ENCODE results near the gene FOXN3.

FOXN3 gene

DNA sequence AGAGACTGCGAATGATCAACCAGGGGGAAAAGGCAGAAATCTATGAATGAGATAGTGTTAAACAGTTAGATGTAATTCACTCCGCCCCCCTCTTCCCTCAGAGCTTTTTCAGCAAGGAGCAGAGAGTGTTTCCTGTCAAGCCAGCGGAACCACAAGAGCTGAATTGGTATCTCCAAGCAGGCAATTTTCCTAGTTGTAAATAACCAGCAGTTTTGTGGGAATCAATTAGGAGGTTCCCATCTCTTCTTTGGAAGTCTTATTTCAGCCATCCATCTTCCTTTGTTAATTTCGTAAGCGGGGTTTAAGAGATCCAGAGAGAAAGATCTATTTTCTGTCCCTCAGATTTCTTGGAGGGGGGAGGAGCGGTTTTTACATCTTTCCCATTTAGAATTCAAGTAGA, 178.0 kb downstream of the FOXN3 start:
- DNase-seq (ENCODE audit: low spot score): no peak
- no peak overlapping the region for H3K27ac ChIP-seq
- ChIA-PET POLR2A (ENCODE audit: low non-redundant PET) (no interaction called here), CTCF (interaction anchor here (0.5 to 0.8 kb wide), 2 partner anchors 262 to 729 kb away, joined by 3 to 6 read pairs; no protein-coding TSS in a partner anchor)
- TF ChIP-seq, protein P1, sequence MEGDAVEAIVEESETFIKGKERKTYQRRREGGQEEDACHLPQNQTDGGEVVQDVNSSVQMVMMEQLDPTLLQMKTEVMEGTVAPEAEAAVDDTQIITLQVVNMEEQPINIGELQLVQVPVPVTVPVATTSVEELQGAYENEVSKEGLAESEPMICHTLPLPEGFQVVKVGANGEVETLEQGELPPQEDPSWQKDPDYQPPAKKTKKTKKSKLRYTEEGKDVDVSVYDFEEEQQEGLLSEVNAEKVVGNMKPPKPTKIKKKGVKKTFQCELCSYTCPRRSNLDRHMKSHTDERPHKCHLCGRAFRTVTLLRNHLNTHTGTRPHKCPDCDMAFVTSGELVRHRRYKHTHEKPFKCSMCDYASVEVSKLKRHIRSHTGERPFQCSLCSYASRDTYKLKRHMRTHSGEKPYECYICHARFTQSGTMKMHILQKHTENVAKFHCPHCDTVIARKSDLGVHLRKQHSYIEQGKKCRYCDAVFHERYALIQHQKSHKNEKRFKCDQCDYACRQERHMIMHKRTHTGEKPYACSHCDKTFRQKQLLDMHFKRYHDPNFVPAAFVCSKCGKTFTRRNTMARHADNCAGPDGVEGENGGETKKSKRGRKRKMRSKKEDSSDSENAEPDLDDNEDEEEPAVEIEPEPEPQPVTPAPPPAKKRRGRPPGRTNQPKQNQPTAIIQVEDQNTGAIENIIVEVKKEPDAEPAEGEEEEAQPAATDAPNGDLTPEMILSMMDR (conservative IDR thresholded peaks at IDR 0.05; ENCODE audit: low read depth): no peak

DNA sequence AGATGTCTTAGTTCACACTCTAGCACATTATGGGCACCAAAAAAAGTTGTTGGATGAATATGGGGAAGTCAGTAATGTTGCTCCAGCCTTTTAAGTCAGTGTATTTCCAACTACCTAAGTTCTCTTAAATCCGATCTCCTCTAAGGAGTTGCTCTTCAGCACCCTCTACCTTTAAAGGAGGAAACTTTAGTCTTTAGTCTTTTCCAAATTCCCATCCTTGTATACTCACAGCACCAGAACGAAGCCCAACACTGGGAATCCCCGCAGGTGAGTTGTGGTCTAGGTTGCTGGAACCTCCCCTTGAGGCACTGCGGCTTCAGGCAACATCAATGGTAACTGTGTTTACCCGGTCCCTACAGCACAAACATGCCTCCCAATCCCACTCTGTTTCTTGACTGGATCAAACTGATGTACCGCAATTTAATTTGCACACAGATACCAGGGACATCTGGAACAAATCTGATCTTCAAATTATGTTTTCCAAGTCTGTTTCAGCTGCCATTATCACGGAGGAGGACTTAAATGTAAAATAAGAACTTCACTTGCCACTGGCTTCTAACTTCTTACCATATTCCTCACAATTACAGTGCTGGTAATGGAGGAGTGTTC, 179.0 kb downstream of the FOXN3 start:
- ChIA-PET CTCF (interaction anchor here (0.5 to 0.7 kb wide), 2 partner anchors 12 to 730 kb away, joined by 3 read pairs; no protein-coding TSS in a partner anchor), POLR2A (ENCODE audit: low non-redundant PET) (no interaction called here)
- no peak overlapping the region for H3K27ac ChIP-seq
- no peak for DNase-seq (ENCODE audit: low spot score)
- TF ChIP-seq, protein P1 (conservative IDR thresholded peaks at IDR 0.05; ENCODE audit: low read depth): no peak

DNA sequence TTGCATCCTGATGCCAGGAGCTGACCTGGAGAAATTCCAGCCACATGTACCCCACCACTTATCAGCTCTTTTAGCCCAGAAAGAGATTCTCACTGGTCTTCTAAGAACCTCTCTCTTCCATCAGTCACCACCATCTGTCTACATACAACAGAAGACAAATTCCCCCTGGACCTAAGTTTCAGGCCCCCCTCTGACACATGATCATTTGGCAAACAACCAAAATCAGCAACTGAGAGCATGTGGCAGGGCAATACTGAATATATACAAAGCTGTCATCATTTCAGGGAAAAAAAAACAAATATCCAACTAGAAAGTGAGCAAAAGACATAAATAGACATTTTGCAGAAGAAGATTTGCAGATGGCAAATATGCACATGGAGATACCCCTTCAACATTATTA, 180.2 kb downstream of the FOXN3 start:
- TF ChIP-seq, protein P1 (conservative IDR thresholded peaks at IDR 0.05; ENCODE audit: low read depth): no peak
- ChIA-PET POLR2A (ENCODE audit: low non-redundant PET) (no interaction called here), CTCF (interaction anchor here (0.6 kb wide), 1 partner anchor 22 kb away, joined by 7 read pairs; no protein-coding TSS in a partner anchor)
- H3K27ac ChIP-seq: no peak overlapping the region
- DNase-seq (ENCODE audit: low spot score): no peak

DNA sequence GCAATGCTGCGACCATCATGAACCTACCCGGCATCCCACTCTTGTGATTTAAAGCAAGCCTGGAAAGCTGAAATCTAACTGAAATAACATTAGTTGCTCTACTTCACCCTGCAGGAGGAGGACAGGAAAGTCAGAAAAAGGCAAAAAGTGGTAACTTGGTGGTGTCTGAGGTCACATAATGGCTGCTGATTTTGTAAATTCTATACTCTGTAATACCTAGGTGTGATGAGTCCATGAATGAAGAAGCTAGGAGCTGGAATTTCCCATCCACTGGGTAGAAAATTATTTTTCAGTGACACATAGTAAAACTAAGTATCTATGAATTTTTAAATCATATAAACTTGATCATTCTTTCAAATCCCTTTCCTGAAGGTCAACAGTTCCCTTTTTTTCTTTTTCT, 183.8 kb downstream of the FOXN3 start:
- DNase-seq (ENCODE audit: low spot score): no peak
- CTCF ChIA-PET: no interaction called here
- H3K27ac ChIP-seq: no peak overlapping the region
- POLR2A ChIA-PET (ENCODE audit: low non-redundant PET): no interaction called here
- TF ChIP-seq, protein P1 (conservative IDR thresholded peaks at IDR 0.05; ENCODE audit: low read depth): no peak

DNA sequence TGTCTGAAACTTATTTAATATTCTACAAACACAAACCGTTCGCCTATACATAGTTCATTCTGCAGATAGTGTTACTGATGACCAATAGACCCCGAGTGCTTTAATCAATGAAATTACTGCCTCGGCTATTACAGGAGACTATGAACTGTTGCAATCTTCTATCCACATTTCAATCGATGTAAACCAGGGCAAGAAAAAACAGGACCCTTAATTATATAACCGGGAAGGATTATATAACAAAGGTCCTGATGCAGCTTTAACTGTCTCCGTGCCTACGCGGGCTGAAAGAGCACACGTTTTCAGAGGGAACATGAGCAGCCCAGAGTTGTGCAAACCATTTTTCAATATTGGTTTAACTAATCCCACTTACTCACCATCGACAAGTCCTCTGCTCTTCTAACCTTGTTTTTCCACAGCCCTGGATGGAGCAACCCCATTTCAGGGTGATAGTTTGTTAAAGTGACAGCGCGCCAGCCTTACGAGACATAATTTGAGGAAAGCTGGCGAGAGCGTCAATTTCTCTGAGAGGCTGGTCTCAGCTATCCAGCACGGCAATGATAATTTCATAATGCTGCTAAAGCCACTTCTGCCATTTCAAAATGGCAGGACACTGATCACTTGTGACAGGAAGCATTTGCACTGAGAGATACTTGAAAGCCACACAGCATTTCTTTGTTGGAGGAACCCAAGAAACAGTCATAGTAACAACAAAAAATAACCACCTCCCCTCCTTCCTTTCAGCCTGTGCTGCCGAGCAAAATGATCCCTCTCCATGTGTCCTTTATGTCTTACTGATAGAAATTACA, 184.6 kb downstream of the FOXN3 start:
- ChIA-PET CTCF (no interaction called here), POLR2A (ENCODE audit: low non-redundant PET) (no interaction called here)
- no peak for DNase-seq (ENCODE audit: low spot score)
- H3K27ac ChIP-seq: no peak overlapping the region
- TF ChIP-seq, protein P1 (conservative IDR thresholded peaks at IDR 0.05; ENCODE audit: low read depth): no peak

DNA sequence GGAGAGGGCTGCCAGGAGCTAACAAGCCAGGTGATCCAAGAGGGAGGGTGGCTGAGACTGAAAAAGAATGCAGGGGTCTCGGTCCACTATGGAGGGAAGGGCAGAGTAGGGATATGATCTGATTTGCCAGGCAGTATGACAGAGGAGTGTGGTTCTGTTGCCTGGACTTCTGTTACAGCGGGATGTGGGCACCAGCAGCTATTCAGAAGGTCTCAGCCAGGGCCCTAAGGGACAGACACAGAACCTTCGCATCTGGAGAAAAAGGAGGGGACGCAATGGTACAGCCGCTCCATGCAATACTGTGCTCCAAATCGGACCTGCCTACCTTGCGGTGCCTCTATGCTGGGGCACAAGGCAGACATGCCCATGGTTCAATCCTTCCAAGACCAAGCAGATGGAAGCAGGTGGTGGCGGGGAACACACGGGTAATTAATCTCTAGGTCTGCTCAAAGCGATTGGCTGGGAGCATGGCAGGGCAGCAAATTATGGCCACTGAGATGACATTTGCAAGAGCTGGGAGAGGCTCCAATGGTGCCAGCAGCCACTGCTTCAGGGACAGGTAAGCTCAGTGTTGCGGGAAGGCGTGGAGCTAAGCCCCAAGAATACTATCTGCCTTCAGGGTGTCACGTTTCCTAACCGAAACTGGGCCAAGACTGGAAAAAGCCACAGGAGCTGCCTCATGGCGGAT, 185.5 kb downstream of the FOXN3 start:
- ChIA-PET POLR2A (ENCODE audit: low non-redundant PET) (no interaction called here), CTCF (no interaction called here)
- no peak for DNase-seq (ENCODE audit: low spot score)

More for the DNA sequence above, 185.5 kb downstream of the FOXN3 start:
- TF ChIP-seq, protein P1 (conservative IDR thresholded peaks at IDR 0.05; ENCODE audit: low read depth): no peak
- no peak overlapping the region for H3K27ac ChIP-seq
